IPS-NIHi7 (cell line): ENCODE data around the gene CCDC68.

Experiments
- DNase-seq: peaks from one replicate; pipeline ENCODE4 v3.0.0; 2012; ENCODE audit warnings: mixed read lengths; ENCODE audit errors: extremely low spot score

The CCDC68 gene

DNA sequence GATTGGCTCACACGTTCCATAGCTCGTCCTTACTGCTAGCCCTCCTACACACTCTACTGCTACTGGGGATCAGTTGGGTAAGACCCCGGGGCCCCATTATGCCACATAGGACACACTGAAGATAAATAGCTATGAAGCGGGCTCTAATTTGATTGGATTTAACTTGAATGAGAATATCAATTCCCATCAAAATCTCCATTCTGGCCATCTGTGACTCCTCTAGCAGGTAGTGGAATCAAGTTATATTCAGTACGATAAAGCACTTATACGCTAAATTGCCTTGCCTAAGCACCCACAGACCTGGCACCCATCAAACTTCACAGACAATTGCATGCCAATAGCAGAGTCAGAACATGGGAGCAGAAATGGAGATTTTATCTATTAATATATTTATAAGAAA is 39.8 kb downstream of the CCDC68 start:
- DNase-seq, result no peak

DNA sequence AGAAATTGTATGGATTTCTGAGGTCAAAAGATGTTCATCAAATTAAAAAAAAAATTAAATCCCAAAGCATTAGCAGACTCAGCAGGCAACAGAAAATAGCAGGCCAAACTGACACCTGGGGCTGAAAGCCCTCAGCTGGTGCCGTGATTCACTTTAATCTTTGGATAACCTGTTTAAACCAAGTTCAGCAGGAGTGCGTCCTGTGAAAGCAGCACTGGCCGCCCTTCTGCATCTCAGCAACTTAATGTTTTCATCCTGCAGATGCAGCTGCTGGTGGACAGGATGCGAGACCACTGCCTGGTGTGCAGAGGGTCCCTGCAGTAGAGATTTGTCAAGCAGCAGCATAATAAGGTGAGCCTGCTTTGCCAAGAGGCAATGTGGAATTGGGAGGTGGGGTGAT is 41.2 kb downstream of the CCDC68 start:
- DNase-seq, result no peak

DNA sequence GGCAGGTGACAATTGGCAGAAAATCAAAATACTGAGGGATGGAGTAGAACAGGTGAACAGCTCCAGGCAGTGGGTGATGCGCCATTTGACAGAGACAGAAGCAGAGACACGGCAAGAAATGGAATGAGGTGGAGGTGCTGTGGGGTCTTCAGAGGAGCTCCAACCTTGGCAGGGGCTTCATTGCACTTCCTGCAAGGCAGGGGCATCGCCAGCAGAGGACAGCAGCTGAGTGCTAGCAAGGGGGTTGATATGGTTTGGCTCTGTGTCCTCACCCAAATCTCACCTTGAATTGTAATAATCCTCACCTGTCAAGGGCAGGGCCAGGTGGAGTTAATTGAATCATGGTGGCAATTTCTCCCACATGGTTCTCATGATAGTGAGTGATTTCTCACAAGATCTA is 42.8 kb downstream of the CCDC68 start:
- peak; percentile 28 for DNase-seq

DNA sequence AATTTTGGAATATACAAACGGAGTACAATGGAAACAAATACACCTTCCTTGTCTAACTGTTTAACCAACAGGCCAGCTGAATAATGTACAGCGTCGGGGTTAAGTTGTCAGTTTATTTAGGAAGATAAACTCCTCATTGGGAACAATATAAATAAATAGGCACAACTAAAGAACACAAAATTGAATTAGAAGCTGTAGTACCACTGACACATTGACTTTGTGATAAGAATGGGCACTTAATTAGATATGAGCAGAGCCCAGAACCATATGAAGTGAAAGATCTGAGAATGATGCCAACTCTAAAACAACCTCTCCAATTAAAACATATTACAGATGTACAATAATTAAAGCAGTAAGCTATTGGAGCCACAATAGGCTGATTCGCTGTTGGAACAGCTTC is 44.4 kb downstream of the CCDC68 start:
- no peak for DNase-seq

DNA sequence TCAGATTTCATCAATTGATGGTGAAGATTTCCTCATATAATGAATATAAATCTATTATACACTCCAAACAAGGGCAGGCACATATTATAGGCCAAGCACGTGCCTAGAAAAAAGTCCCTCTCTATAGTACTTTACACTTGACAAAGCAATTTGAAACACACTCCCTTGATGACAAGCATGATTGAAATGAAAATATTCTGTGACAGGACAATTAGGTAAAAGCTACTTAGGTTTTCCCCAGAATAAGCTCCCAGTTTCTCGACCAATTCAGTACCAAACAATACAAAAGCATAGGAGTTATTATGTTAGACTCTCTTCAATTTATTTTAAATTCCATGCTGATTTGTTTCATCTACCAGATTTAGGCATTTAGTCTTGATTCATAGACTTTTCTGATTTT is 47.7 kb downstream of the CCDC68 start:
- DNase-seq, result no peak

DNA sequence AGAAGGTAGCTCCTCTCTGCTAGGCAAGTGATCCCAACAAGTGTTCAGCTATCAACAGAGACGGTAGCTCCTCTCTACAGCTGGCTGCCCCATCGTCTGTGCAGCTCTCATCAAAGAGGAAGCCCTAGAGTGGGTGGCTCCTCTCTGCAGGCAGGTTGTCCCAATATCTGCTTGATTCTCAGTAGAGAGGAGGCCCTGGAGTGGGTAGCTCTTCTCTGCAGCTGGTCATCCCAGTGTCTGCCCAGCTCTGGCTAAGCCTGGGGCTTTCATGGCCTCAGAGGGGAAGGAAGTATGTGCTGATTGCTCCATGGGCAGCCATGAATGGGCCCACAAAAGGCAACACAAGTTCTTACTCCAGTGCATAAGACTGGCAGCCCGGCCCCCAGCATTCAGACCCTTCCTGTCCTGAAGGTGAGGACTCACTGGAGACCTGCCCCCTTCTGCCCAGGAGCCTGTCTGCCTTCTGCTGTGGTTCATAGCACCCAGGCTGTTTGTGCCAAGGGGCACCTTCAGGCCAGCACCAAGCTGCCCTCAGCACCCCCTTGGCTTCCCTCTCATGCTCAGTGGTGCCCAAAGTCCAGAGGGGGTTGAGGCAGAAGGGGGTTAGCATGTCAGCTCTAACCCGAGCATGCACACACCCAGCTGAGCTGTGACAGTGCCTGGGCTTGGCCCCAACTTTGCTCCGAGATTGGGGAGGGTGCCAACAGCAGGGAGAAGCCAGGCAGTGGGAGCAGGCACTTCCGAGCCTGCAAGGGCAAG is 48.9 kb downstream of the CCDC68 start:
- no peak for DNase-seq

DNA sequence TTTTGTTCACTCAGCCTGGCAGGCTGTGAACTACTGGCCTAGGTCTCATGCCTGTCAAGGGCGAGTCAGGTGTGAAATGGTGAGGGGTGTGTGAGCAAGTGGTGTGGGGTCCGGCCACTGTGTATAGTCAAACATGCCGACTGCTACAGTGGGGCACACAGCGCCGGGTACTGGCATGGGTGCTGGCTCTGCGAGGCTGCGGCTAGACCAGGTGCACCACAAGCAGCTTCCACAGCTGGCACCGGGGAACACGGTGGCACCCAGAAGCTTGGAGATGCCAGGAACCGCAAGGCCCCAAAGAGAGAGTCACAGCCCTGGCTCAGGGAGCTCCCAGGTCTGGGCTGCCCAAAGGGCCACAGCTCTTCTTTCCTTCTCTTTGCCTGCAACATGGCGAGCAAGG is 49.7 kb downstream of the CCDC68 start:
- no peak for DNase-seq

DNA sequence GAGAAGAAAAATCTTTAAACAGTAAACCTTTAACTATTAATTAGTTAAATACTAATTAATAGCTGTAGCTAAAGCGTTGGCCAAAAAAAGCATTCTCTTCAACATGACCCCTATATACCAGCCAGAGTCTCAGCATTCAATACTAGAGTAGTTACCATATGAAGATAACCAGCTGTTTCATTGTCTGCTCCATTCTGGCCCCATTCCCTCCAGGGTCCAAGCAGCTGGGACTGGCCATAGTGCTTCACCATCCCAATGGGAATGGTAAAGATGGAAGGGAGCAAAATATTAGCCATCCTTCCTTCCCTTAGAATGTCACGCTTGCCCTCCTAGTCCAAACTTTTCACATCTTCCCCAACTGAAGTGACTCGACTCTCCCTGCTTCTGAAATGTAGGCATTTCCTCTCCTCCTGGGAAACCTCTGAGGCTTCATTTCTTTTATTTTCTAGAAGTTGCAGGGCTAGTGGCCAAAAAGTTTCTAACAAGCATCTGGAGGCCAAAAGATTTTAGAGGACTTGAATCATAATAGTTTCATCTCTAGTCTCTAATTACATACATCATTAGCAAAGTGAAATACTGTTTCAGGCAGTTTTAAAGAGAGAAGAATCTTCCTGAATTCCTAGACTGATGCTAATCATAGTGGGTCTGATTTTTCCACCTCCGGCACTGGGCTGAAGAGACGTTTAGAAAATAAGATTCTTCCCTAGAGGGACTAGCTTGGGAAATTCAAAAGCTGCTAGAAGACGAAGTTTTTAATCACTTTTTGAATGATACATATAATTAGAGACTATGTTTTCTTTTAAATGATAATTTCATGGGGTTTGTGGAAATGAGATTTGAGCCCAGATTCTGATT is 52.7 kb downstream of the CCDC68 start:
- no peak for DNase-seq

DNA sequence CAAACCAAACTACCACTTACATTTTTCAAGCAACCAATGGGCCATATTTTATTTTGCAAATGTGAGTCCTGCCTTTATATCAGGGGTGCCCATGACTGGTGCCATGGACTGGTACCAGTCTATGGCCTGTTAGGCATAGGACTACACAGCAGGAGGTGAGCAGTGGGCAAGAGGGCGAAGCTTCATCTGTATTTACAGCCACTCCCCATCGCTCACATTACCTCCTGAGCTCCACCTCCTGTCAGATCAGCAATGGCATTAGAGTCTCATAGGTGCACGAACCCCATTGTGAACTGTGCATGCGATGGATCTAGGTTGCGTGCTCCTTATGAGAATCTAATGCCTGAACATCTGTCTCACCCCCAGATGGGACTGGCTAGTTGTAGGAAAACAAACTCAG is 53.6 kb downstream of the CCDC68 start:
- DNase-seq, result no peak

DNA sequence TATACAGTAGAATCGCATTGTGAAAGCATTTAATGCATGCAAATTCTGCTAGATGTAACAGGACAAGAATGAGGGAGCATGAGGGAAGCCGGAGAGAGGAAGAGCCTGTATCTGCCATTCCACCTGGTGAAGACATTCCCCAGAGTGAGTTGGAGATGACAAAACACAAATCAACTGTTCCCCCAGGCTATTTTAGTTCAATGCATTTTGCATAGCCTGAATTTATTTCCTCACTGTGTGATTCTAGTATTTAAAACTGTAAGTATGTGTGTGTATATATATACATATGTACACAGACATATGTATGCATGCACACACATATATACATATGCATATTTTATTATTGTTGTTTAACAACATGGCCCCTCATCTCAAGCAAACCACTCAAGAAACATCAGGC is 54.7 kb downstream of the CCDC68 start:
- DNase-seq, result no peak

DNA sequence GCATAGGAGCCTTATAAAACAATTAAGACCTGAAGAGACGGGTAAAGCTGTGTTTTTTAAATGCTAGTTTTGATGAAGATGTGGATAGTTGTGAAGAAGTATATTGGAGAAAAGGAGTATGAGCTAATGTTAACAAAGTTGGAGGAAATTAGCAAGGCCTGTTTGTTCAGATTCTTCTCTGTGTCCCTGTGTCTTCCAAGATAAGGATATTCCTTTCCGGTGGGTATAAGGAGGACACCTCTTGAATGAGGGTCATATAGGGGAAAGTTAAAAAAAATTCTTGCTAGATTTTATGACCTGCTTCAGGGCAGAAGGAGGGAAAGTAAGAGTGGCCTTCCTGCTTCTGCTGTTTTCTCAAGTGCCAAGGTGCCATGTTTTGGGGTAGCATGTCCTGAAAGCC is 59.0 kb downstream of the CCDC68 start:
- DNase-seq, result no peak

DNA sequence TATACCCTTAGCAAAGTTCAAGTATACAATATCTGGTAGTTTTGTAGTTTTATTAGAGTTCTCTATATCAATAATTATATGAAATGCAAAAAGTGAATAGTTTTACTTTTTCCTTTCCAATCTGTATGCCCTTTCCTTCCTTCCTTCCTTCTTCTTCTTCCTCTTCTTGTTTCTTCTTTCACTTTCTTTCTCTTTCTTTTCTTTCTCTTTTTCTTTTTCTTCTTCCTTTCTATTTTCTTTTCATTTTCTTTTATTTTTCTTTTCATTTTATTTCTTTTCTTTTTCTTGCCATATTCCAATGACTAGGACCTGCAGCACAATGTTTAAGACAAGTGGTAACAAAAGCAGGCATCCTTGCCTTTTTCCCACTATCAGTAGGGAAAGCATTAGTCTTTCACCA is 59.8 kb downstream of the CCDC68 start:
- DNase-seq, result no peak

DNA sequence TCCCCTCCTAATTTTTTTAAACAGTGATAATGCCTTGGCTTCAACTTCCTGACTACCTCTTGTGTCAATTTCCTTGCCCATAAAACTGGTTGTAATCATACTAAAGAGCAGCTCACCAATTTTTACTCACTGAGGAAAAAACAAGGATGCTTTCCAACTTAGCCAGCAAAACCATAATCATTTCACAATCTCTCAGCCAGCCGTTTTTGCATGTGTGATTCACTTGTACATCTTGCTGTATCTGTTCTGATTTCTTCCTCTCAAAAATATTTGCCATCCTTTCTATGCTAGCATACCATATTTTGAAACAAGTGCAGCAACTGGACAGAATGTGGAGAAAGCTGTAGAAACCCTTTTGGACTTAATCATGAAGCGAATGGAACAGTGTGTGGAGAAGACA is 70.3 kb downstream of the CCDC68 start:
- DNase-seq, result no peak

DNA sequence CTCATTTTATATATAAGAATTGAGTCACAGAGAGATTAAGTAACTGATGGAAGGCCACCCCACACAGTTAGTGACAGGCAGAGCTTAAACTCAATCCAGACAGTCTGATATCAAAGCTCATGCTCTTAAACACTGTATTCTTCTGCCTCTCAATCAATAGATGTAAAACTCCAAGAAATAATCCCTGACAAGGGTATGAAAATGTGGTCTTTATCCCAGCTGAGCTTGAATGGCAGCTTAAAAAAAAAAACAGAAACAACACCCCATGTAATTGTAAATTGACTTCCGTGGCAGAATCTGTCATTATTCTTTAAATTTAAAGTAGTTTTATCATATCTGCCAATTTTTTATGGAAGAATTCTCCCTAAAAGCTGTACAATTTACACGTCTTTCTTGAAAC is 70.9 kb downstream of the CCDC68 start:
- DNase-seq, result no peak

DNA sequence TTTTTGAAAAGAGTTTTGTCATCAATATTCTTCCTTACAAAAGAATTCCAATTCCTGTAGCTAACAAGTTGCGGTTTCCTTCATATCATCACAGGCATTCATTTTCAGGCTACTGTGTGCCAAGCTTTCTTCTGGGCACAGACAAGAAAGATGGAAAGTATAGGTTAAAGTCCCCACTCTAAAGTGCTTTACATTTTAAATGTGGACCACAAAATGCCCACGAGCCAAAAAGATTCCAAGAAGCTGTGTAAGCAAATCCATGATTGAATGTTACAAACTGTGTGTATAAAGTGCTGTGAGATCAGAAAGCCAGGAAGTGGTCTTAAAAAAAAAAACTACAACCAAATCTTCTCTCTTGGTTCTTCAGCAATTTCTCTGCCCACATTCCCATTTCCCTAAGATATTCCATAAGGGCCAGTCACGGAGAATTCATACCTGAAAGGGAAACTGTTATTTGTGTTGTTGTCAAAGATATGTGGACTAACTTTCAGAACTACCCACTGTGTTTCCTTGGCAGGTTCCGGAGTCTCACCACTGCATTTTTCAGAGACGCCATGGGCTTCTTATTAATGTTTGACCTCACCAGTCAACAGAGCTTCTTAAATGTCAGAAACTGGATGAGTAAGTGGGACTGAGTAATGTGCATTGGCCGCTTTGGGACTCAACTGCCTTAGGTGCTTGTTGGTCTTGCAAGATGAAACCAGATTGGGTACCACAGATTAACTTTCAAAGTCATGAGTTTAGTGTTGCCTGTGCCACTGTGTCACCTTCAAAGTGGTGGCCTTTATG is 75.3 kb downstream of the CCDC68 start:
- no peak for DNase-seq

DNA sequence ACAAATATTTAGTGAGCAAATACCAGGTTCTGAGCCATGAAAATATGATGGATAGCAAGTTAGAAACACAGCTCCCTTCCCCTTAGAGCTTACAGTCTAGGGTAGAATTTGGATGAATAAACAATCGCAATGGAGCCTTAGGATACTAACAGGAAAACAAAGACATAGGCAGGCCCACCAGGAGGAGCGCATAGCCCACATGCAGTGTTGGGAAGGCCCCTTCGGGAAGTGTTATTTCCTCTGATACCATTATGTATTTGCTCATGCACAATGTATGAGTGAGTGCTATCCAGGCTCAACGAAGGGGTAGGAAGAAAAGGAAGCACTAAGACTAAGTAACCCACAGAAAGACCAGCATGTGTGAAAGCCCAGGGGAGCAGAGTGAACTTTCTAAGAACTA is 76.9 kb downstream of the CCDC68 start:
- no peak for DNase-seq

DNA sequence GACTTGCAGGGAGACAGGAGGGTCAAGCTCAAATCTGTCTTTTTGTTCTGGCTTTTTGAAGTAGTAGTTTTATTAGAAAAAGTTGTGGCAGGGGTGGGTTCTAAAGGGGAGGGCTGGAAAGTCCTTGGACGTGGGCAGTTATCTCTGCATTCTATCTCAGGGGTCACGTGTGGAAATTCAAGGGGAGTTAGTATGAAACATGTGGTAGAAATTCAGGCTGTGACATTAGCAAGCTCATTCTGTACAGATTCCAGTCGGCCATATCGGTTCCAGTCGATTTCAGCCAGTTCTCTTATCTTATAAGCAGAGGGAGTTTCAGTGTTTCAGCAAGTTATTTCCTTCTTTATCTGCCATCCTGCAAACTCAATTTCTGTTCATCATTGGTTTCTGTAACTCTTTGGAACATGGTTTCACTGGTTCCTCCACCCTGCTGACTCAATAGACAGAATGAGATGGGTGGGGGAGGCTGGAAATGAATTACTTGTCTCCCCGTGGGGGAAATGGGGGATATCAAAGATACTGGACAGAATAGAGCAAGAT is 78.0 kb downstream of the CCDC68 start:
- DNase-seq, result no peak

DNA sequence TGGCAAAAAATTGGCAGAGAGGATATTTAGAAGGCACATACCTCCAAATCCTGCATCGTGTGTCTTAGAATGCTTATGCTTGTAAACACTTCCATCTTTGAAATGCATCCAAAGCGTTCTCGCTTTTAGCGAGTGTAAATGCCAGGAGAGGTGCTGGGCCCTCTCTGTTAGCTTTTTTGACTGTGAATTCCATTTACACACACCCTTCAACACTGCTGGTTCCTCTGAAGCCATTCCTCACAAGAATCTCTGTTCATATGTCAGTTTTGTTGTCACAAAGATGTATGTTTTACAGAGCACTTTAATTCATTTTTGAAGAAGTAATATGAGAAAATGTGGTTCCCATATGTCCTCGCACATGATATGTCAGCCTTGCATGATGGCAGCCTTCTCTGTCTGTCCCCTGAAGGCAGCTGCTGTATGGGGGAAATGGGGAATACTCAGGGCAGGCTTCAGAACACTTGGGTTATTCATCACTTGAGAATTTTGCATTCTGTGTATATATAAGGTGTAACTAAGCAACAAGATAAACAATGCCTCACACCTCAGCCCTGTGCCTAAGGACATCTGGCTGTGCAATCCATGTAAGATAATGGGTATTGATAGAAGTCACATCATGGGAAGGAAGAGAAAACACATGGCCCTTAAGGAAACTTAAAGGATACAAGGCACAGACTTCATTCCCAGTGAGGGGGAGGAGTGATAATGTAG is 78.7 kb downstream of the CCDC68 start:
- DNase-seq, result peak; percentile 16

DNA sequence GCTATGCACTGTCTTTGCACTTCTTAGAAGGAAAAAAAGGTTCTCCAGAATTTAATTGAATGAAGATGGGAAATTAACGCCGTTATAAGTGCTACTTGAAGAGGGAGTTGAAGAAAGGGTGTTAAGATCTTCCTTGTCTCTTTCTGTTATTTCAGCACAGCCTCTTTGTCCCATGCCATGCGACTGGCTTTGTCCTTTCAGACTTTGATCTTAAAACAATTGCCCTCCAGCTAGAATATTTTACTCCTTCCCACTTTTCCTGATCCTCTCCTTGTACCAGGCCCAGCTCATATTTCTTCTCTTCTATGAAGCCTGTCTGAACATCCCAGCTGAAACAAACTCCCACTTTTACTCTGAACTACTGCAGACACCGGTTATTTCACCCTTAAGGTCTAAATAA is 79.6 kb downstream of the CCDC68 start:
- no peak for DNase-seq

DNA sequence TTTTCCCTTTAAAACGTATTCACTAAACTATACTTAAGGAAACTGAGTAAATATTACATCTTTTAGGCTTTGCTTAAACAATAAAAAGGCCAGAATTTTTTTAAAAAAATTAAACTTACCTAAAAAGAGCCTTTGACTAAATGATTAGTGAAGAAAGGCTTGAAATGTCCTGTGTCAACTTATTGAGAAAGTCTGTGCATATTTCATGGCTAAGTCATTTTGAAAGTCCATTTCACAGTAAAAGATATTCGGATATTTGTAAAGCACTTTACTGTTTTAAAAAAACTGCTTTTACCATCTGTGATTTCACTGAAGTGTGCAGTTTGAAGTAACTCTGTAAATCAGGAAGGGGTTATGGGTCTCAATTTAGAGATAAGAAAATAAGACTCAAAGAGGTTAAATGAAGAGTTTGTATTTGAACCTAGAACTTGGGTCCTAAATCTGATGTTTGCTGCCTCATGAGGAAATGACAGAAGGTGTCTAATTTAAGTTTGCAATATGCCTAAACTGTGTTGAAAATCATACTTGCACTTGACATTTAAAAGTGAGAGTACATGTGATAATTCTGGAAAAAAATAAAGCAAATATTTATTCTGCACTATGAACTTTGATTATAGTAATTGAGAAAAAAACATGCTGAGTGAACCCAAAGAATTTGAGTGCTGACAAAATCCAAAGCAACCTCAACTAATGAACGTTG is 80.5 kb downstream of the CCDC68 start:
- DNase-seq, result no peak

DNA sequence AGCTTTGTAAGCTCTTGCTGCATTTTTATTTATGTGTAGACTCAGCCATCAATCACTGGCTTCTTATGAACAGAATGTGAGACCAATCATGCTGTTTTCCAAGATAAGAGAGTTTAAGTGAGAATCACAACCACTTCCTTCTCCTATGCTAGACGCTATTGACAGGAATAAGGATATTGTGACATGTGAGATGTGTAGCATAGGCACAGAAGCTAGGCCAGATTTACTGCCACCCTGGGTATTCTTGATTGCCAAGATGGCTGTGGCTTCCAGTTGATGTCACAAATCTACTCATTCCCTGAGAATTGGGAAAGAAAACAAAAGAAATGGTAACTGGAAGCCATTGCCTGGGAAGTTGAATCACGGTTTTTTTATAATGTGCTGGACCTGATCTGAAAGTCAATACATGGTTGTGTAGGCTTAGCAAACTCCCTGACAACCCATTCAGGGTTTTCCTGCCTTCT is 81.1 kb downstream of the CCDC68 start:
- DNase-seq, result no peak
